ENCODE results near the gene IL20RB. TPM values are rescaled to one million over a fixed set of nuclear protein-coding genes. Genes with fewer than 3 reads are reported as not detected.

The IL20RB gene
- total RNA-seq, 2 donors from 2014 or later: 0.41 TPM; not detected in 1

DNA sequence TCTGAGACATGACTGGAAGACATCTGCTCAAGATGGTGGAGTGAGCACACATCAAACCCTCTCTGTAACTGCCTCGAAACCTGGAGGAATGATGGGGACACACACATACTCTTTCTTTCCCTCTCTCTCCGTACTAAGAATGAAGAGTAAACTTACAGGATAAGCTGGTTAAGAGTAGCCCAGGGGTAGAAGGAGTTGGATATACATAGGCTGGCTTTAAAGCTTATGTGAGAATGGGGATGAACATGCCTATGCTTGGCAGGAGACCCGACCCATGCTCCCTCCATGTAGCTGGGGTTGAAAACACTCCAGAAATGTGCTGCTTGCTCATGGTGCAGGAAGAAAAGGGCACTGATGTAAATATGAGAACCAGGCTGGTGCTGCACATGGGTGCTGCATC is 68.9 kb downstream of the IL20RB start:
- H3K27me3 ChIP-seq: no peaks in the 10 kb centered on the region
- H3K4me3 ChIP-seq: no peak overlapping the region
- no peak for DNase-seq (ENCODE audit: low spot score)
- H3K9me3 ChIP-seq: no peaks in the 10 kb centered on the region
- H3K36me3 ChIP-seq: no peaks in the 10 kb centered on the region
- H3K4me1 ChIP-seq: no peaks in the 10 kb centered on the region
- no peak overlapping the region for H3K27ac ChIP-seq
- TF ChIP-seq, protein P1, sequence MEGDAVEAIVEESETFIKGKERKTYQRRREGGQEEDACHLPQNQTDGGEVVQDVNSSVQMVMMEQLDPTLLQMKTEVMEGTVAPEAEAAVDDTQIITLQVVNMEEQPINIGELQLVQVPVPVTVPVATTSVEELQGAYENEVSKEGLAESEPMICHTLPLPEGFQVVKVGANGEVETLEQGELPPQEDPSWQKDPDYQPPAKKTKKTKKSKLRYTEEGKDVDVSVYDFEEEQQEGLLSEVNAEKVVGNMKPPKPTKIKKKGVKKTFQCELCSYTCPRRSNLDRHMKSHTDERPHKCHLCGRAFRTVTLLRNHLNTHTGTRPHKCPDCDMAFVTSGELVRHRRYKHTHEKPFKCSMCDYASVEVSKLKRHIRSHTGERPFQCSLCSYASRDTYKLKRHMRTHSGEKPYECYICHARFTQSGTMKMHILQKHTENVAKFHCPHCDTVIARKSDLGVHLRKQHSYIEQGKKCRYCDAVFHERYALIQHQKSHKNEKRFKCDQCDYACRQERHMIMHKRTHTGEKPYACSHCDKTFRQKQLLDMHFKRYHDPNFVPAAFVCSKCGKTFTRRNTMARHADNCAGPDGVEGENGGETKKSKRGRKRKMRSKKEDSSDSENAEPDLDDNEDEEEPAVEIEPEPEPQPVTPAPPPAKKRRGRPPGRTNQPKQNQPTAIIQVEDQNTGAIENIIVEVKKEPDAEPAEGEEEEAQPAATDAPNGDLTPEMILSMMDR (IDR thresholded peaks at IDR 0.05): no peak

DNA sequence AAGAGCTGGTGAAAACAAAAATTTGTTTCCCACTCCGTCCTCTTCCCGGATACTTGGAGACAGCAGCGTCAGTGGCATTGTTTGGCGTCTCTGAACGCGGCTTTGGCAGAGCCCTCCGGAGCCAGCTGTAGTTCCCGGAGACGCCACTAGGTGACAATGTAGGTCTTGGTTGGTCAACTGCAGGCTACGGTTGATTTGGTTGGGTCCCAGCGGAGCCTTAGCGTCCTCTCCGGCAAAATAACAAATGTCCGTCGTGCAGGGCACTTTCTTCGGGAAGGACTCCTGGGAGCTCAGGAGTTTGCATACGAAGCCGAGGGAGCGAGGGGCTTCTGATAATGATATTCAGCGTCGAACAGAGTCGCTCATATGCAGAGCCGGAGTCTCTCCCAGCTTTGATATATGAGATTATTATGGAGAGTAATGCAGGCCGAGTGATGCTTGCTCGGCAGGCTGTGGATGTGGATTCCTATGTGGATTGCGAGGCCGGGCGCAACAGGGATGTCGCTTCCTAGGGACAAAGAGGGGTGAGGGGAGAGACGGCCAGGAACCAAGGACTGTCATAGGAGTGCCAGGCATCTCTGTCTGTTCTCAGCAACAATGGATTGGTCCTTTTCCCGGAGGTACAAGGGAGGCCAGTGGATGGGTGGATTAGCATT is 74.8 kb downstream of the IL20RB start:
- peak; percentile 91 for DNase-seq (ENCODE audit: low spot score)
- Histone ChIP-seq H3K9me3 (no peaks in the 10 kb centered on the region), H3K27ac (no peak overlapping the region), H3K4me3 (peak overlapping the region; percentile 21 to 38), H3K4me1 (peaks cover 0 to 11% of the 10 kb centered on the region in 2 donors), H3K27me3 (no peaks in the 10 kb centered on the region), H3K36me3 (no peaks in the 10 kb centered on the region)
- TF ChIP-seq, protein P1 (IDR thresholded peaks at IDR 0.05): peak; percentile 99

DNA sequence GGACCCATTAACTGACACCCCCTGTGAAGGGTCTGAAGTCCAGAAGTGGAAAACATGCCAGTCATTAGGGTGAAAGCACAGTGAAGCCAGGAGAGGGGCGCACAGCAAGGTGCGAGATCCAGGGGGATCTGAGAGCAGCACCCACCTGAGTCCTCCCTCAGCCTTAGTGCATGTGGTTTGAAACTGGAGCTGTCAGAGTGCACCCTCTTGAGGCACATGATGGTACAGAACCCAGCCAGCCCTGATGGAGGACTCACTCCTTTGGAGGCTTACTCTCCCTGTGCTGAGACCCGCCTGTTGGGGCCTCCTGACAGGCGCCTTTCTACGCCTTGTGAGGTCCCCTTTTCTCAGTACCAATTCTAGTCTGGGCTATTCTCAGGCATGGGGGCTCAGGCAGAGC is 77.8 kb downstream of the IL20RB start:
- no peak overlapping the region for H3K27ac ChIP-seq
- peaks cover 0 to 11% of the 10 kb centered on the region in 2 donors for H3K4me1 ChIP-seq
- H3K27me3 ChIP-seq: no peaks in the 10 kb centered on the region
- no peak overlapping the region for H3K4me3 ChIP-seq
- H3K36me3 ChIP-seq: no peaks in the 10 kb centered on the region
- DNase-seq (ENCODE audit: low spot score): no peak
- TF ChIP-seq, protein P1 (IDR thresholded peaks at IDR 0.05): no peak
- H3K9me3 ChIP-seq: no peaks in the 10 kb centered on the region

DNA sequence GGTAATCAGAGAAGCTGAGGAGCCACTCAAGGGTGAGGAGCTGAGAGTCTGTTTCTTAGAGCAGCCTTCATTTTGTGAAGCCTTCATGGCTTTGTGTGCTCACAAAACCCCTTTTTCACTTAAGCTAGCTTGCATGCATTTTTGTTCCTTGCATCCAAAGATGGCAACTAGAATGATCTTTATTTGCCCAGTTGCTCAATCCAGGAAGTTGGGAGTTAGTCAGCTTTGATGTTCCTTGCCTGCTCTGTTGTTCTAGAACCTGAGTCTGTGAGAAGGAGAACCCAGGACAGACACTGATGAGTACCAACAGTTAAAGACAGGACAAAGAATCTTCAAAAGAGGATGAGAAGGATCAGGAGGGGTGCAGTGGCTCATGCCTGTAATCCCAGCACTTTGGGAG is 81.8 kb downstream of the IL20RB start:
- DNase-seq (ENCODE audit: low spot score): no peak
- no peak overlapping the region for H3K27ac ChIP-seq
- TF ChIP-seq, protein P1 (IDR thresholded peaks at IDR 0.05): no peak
- H3K4me1 ChIP-seq: no peaks in the 10 kb centered on the region
- no peaks in the 10 kb centered on the region for H3K9me3 ChIP-seq
- no peaks in the 10 kb centered on the region for H3K27me3 ChIP-seq
- H3K36me3 ChIP-seq: no peaks in the 10 kb centered on the region
- H3K4me3 ChIP-seq: no peak overlapping the region

DNA sequence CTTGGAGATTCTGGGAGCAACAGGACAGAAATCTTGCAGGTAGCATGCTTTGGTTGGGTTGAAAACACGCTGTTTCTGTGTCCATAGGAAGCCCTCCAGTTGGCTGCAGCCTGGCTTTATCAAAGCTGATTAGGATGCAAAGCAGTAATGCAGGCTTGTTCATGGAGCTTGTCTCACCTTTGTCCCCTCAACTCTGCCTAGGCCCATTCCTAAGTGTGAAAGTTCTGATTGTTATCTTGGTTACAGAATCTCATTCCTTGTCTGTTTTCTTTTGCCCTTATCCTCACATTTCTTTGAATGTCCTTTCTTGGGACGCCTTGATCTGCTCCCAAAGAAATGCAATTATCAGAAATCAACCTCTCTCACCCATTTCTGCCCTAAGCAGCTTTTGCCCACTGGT is 83.5 kb downstream of the IL20RB start:
- no peak for DNase-seq (ENCODE audit: low spot score)
- Histone ChIP-seq H3K27ac (no peak overlapping the region), H3K9me3 (no peaks in the 10 kb centered on the region), H3K36me3 (no peaks in the 10 kb centered on the region), H3K4me3 (no peak overlapping the region), H3K4me1 (no peaks in the 10 kb centered on the region), H3K27me3 (no peaks in the 10 kb centered on the region)
- TF ChIP-seq, protein P1 (IDR thresholded peaks at IDR 0.05): no peak

DNA sequence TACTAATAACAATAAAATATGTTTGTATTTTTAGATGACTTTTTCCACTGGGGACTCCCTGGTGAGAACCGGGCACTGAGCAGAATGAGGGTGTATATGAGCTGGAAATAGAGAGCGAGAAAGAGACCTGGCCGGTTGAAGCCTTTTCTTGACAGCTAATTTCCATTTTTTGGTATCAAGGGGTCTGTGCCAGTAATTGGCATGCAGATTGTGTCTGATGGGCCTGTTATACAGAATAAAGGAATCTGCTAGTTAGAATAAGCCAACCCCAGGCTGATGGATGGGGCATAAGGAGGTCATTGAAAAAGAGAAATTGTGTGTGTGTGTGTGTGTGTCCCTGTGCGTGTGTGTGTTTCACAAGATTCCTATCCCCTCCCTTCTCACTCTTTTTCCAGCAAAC is 83.9 kb downstream of the IL20RB start:
- TF ChIP-seq, protein P1 (IDR thresholded peaks at IDR 0.05): no peak
- DNase-seq (ENCODE audit: low spot score): no peak
- Histone ChIP-seq H3K4me1 (no peaks in the 10 kb centered on the region), H3K4me3 (no peak overlapping the region), H3K27me3 (no peaks in the 10 kb centered on the region), H3K9me3 (no peaks in the 10 kb centered on the region), H3K36me3 (no peaks in the 10 kb centered on the region), H3K27ac (no peak overlapping the region)

All from right atrium auricular region (tissue), 2 donors.